Adrenal gland (tissue), 12 donors: Measurements from ENCODE around the gene ENDOU. TPM values are rescaled to one million over a fixed set of nuclear protein-coding genes. Genes with fewer than 3 reads are reported as not detected.

Experiments used
- DNase-seq, 7 donors: peaks; one replicate each; pipeline ENCODE4 v3.0.0-alpha.2; 2019 to 2020
- H3K27ac ChIP-seq, 5 donors: fragments of 200-600 bp; sonication (generic) in 4 of 5; 1 replicate in 3 of 5; 2 replicates in 2 of 5; pipeline versions ENCODE4 v1.5.1 to v1.8.0; 2016 to 2020; ENCODE audit warnings: mild to moderate bottlenecking in 1 of 5
- H3K27me3 ChIP-seq: fragments of 200-600 bp; 2 replicates; pipeline ENCODE4 v1.8.0; 2021
- H3K36me3 ChIP-seq, 2 donors: fragments of 200-600 bp; replicated peaks in 1 of 2; 1 replicate in 1 of 2; 2 replicates in 1 of 2; pipeline versions ENCODE4 v1.5.1 to v1.8.0; 2018 to 2022
- H3K4me1 ChIP-seq, 2 donors: fragments of 200-600 bp; replicated peaks in 1 of 2; 1 replicate in 1 of 2; 2 replicates in 1 of 2; pipeline versions ENCODE4 v1.5.1 to v1.8.0; 2018 to 2021
- H3K4me3 ChIP-seq, 4 donors: fragments of 200-600 bp; sonication (generic) in 3 of 4; one replicate each; pipeline ENCODE4 v1.5.1; 2016 to 2018
- H3K9me3 ChIP-seq, 3 donors: fragments of 200-600 bp; sonication (generic) in 1 of 3; replicated peaks in 1 of 3; 1 replicate in 2 of 3; 2 replicates in 1 of 3; pipeline versions ENCODE4 v1.5.1 to v1.8.0; 2016 to 2021
- POLR2A ChIP-seq, 2 donors: fragments of 450-650 bp; IDR thresholded peaks; one replicate each; pipeline ENCODE4 v1.6.1; 2017; ENCODE audit warnings: antibody characterized with exemption in 2 of 2, mild to moderate bottlenecking in 2 of 2, moderate library complexity in 1 of 2
- WGBS, 4 donors: extraction: QIAGEN DNeasy Blood & Tissue Kit in 2 of 4; methylation state at CpG; one replicate each; pipeline versions ENCODE4 v1.1.5 to v1.1.7; 2013 to 2017; 5-methylcytosine and 5-hydroxymethylcytosine counted together
- intact Hi-C, 2 donors: fragments of 100-400 bp; cut with DNase I; formaldehyde crosslinking; loops; one replicate each; pipeline versions ENCODE4 v1.14.1 to v1.15.0; 2022 to 2023
- polyA plus RNA-seq, 3 donors: library from polyadenylated mRNA; stranded (reverse); fragments of 200-250 nt in 2 of 3; fragments of 350-450 nt in 1 of 3; fragmentation: Illumina TruSeq in 1 of 3; extraction: RNeasy Lipid Tissue Mini Kit (QIAGEN cat#74804) in 1 of 3; gene quantifications; one replicate each; pipeline ENCODE4 v1.2.3, GENCODE V29; 2013 to 2014
- total RNA-seq, 9 donors: library from RNA; depleted of rRNA in 4 of 9; stranded (reverse); fragments of >200 nt in 4 of 9; fragments of 120-200 nt in 1 of 9; fragmentation: NEBNext Ultra II Directional in 1 of 9; extraction: Animal tissue kit (Norgen Biotek cat#: 25700) in 1 of 9; gene quantifications; one replicate each; pipeline versions ENCODE4 v1.1.0 to v1.2.4, GENCODE V29; 2013 to 2023
- TF ChIP-seq, protein P1 (sequence below), 6 experiments: fragments of 450-650 bp in 4 of 6; fragments of 200-600 bp in 2 of 6; sonication (generic) in 1 of 6; IDR thresholded peaks; 1 replicate in 5 of 6; 2 replicates in 1 of 6; pipeline versions ENCODE4 v1.5.1 to v1.8.0; 2016 to 2021; ENCODE audit warnings: antibody characterized with exemption in 6 of 6, mild to moderate bottlenecking in 2 of 6, moderate library complexity in 1 of 6
- donor health status: healthy with polysubstance abuse.
- donor health status: Bipolar disorder and iron deficiency.
- donor health status: DM: yes; HTN: yes; CAD: no.
- donor health status: DM: no; HTN: no; CAD: no.
- donor health status: DM: no; HTN: no; CAD: no.
- donor health status: DM: yes; HTN: yes; CAD: no.

Gene ENDOU
- total and polyA plus RNA-seq, 12 donors, result 0.11 to 2.6 (median 0.19) TPM; not detected in 3

DNA sequence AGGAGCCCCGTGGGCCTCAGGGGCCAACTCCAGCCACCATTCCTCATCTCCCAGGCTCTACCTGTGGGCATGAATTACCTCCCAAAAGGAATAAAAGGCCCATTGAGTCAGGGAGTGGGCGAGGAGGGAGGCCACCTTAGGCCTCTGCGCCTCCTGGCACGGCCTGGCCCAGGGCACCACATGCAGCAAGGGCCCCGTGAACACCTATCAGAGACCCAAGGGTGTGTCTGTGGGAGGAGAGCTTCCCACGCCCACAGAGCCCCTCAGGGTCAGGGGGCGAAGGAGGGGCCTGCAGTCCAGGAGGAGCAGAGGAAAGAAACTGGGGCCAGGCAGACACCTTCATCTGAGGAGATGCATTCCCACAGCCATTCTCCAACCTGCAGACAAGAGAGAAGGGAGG, 21.2 kb upstream of the ENDOU start:
- TF ChIP-seq, protein P1, sequence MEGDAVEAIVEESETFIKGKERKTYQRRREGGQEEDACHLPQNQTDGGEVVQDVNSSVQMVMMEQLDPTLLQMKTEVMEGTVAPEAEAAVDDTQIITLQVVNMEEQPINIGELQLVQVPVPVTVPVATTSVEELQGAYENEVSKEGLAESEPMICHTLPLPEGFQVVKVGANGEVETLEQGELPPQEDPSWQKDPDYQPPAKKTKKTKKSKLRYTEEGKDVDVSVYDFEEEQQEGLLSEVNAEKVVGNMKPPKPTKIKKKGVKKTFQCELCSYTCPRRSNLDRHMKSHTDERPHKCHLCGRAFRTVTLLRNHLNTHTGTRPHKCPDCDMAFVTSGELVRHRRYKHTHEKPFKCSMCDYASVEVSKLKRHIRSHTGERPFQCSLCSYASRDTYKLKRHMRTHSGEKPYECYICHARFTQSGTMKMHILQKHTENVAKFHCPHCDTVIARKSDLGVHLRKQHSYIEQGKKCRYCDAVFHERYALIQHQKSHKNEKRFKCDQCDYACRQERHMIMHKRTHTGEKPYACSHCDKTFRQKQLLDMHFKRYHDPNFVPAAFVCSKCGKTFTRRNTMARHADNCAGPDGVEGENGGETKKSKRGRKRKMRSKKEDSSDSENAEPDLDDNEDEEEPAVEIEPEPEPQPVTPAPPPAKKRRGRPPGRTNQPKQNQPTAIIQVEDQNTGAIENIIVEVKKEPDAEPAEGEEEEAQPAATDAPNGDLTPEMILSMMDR (IDR thresholded peaks at IDR 0.05), result no peak
- TF ChIP-seq POLR2A (IDR thresholded peaks at IDR 0.05), result no peak
- intact Hi-C loops, result loop anchor here in 1 of 2 donors (10.0 kb wide), 1 partner anchor 198 kb away; no protein-coding TSS in a partner anchor
- H3K27ac ChIP-seq, result no peak overlapping the region
- DNase-seq, result no peak
- peaks cover 0 to 6% of the 10 kb centered on the region in 2 donors for H3K4me1 ChIP-seq
- 83 to 92% (median 90%) methylated on average over 4 to 7 of the region's 7 CpGs for WGBS, 4 donors
- H3K36me3 ChIP-seq, result no peaks in the 10 kb centered on the region
- H3K27me3 ChIP-seq, result no peaks in the 10 kb centered on the region
- H3K9me3 ChIP-seq, result no peaks in the 10 kb centered on the region
- H3K4me3 ChIP-seq, result no peak overlapping the region

DNA sequence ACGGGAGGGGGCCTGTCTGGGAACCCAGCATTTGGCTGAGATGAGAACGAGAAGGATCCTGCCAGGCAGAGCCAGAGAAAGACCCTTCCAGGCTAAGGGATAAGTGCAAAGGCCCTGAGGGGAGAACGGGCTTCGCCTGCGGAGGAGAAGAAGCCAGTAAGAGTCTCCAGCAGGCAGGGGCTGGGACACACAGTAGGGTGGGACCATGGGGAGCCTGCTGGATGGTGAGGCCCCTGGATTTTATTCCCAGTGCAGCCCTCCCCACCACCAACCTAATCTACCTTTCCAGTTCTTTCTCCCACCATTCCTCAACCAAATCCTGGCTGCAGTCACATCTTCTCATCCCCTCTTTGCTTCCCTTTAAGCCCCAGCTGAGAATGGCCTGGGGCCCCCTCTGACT, 20.8 kb upstream of the ENDOU start:
- no peak overlapping the region for H3K27ac ChIP-seq
- H3K36me3 ChIP-seq, result no peaks in the 10 kb centered on the region
- peaks cover 0 to 10% of the 10 kb centered on the region in 2 donors for H3K4me1 ChIP-seq
- WGBS, 4 donors, result 82 to 89% (median 85%) methylated on average over 5 of the region's 5 CpGs
- TF ChIP-seq POLR2A (IDR thresholded peaks at IDR 0.05), result no peak
- DNase-seq, result no peak
- no peak overlapping the region for H3K4me3 ChIP-seq
- no peaks in the 10 kb centered on the region for H3K27me3 ChIP-seq
- intact Hi-C loops, result loop anchor here in 1 of 2 donors (10.0 kb wide), 1 partner anchor 199 kb away; no protein-coding TSS in a partner anchor
- H3K9me3 ChIP-seq, result no peaks in the 10 kb centered on the region

DNA sequence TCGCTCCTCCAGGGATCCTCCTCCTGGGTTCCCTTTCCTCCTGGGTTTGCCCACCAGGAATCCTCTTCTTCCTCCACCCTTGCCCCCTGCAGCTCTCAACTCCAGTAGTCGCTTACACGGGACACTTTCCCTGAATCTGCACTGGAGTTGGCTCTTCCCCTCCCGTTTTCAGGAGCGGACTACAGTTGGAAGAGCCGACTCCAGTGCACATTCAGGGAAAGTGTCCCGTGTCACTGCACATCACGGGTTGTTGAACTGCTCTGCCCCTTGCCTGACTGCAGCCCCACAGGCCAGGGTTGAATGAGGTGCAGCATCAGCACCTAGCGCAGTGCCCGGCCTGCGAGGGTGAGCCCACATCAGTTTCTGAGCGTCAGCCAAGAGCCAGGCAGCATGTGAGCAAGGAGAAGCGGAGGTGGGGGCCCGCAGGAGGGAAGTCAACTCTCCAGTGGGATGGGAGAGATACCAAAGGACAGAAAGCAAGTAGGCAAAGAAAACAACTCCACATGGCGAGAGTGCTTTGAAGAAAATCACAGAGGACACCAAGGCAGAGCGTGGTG, 20.3 kb upstream of the ENDOU start:
- Histone ChIP-seq H3K36me3 (no peaks in the 10 kb centered on the region), H3K4me3 (no peak overlapping the region), H3K27ac (no peak overlapping the region), H3K4me1 (peaks cover 0 to 13% of the 10 kb centered on the region in 2 donors), H3K9me3 (no peaks in the 10 kb centered on the region), H3K27me3 (no peaks in the 10 kb centered on the region)
- DNase-seq, result no peak
- TF ChIP-seq, protein P1 (IDR thresholded peaks at IDR 0.05), result no peak
- TF ChIP-seq POLR2A (IDR thresholded peaks at IDR 0.05), result no peak
- intact Hi-C loops, result loop anchor here in 1 of 2 donors (10.0 kb wide), 1 partner anchor 199 kb away; no protein-coding TSS in a partner anchor
- WGBS, 4 donors, result 80 to 88% (median 84%) methylated on average over 16 of the region's 16 CpGs

DNA sequence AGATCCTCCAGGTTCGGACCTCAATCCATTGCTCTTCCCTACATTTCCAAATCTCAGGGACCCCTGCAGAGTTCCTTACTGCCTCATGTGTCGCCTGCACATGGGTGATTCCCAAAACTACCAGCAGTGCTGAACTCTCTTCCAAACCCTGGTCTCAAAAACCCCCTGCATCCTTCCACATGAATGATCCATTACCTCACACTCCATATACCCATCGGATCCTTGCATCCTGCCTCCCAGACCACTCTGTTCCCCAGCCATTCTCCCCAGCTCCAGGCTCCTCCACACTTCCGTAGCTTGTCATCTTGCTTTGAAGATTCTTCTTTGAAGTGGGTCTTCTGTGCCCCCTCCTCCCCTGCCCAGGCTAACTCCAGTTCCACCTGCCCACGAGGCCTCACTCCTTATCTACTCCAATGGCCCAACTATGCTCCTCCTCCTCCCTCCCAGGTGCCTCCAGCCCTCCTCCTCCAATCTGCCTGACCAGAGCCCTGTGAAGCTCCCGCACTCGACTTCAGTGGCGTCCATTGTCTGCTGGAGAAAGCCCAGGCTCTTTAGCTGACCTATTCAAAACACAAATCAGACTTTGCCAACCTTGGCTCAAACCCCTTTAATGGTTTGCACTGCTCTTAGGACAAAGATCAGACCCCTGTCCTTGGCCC, 19.6 kb upstream of the ENDOU start:
- intact Hi-C loops, result loop anchor here in 1 of 2 donors (5.0 to 10.0 kb wide), 2 partner anchors 32 to 200 kb away; no protein-coding TSS in a partner anchor
- no peaks in the 10 kb centered on the region for H3K9me3 ChIP-seq
- no peaks in the 10 kb centered on the region for H3K36me3 ChIP-seq
- H3K4me1 ChIP-seq, result peaks cover 0 to 13% of the 10 kb centered on the region in 2 donors
- DNase-seq, result no peak
- no peak overlapping the region for H3K27ac ChIP-seq
- TF ChIP-seq, protein P1 (IDR thresholded peaks at IDR 0.05), result no peak
- TF ChIP-seq POLR2A (IDR thresholded peaks at IDR 0.05), result no peak
- no peaks in the 10 kb centered on the region for H3K27me3 ChIP-seq
- 84 to 90% (median 87%) methylated on average over 8 of the region's 8 CpGs for WGBS, 4 donors
- no peak overlapping the region for H3K4me3 ChIP-seq
